Measurements from ENCODE around the gene FAN1. TPM values are rescaled to one million over a fixed set of nuclear protein-coding genes. Genes with fewer than 3 reads are reported as not detected.

FAN1 gene
- total RNA-seq: 14.9 and 15.4 TPM in 2 replicates

GRCh38 chr15:30903497-30904187, at the start of gene FAN1:
Gene FAN1 (plus strand): TSS chr15:30903915. CDS start chr15:30904664, 749 bp downstream.

DNA sequence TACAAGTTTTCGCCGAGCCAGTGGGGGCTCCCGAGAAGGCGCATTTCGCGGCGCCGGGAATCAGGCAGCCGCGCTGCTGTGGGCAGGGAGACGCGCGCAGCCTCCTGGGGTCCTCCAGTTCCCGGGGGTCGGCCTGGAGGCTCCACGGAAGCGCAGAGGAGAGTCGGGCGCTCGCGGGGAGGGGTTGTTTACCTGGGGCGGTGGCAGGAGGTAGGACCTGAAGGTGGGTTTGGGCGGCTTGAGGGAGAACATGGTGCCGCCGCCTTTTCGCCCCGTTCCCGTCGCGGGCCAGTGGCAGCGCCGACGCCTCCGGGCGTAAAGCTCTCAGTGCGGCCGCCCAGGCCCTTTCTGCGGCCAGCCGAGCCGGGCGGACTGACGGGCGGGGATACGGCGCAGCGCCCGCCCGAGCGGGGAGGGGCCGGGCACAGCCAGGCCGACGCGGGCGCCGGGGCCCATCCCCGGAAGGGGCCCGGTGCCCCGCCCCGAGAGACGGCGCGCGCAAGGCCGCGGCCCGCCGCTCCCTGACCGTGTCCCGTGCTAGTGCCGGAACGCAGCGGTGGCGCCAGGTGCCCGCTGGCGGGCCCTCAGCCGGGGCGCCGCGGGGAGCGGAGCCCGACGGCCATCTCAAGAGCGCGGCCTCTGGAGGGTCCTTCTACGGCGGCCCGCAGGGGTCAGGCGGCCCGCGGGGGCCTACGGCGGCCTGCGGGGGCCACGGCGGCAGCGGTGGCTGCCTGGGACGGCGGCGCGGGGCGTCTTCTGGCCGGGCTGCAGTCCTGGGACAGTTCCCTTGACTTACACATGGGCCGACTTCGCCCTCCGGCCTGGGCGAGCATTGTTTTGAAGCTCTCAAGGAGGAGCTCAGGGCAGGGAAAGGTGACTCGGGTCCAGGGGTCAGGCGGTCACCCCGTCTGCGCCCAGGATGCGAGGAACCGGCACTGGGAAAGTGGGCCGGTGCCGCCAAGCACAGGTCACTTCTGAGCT, 87.8 kb downstream of the FAN1 start, which contains the start of gene MTMR10:
TSS of gene MTMR10 (minus strand) at position 374 of the 981 bp plus-strand sequence. CDS start at position 252, 122 bp downstream.

Other genes starting within 250 kb of the FAN1 start
- gene MTMR10, start 87.7 kb downstream of the FAN1 start, total RNA-seq: 8.4 and 9.1 TPM in 2 replicates
- gene TRPM1, start 197.8 kb downstream of the FAN1 start, total RNA-seq: not detected in 2 replicates

All from bronchial smooth muscle cell (primary cell).